ENCODE data around the gene RIN3.
"Not testable (repeated sequence)": the region's sequence is repeated elsewhere in the genome, so short reads cannot be mapped to it uniquely, and the experiment has no call there.

The RIN3 gene

GRCh38 chr14:92659765-92660561 is 146.4 kb downstream of the RIN3 start:
- no peak for DNase-seq (ENCODE audit: low read depth in 1 of 2, low spot score in 1 of 2)

GRCh38 chr14:92660571-92660970 is 147.0 kb downstream of the RIN3 start:
- no peak for DNase-seq (ENCODE audit: low read depth in 1 of 2, low spot score in 1 of 2)

DNA sequence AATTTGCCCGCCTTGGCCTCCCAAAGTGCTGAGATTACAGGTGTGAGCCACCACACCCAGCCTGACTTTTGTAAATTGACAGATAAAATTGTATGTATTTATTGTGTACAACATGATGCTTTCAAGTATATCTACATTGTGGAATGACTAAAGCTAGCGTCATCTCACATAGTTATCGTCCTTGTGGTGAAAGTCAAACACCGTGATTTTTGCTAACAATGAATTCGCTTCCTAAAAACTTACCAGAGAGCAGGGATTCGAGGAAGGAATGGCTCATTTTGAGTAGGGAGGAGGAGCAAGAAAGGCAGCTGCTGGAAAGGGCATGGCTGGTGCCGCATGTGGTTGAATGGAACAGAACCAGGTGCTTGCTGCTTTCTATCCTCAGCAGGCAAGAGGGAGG is 149.5 kb downstream of the RIN3 start:
- no peak for DNase-seq (ENCODE audit: low read depth in 1 of 2, low spot score in 1 of 2)

DNA sequence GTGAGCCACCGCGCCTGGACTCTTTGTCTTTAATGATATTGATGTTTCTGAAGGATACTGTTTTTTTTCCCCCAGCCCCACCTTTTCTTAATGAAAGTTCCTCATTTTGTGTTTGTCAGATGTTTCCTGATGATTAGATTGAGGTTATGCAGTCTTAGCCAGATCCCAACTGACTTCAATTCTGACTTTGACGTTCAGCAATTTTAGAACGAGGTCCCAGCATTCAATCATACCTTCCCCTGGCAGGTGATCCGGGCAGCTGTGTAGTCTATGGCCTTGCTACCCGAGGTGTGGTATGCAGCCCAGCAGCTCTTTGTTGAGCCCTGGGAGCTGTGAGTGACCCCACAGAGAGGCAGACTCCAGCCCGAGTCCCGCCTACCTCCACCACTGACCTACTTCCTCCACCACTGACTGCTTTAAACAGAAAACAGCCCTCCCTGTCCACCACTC is 152.1 kb downstream of the RIN3 start:
- no peak for DNase-seq (ENCODE audit: low read depth in 1 of 2, low spot score in 1 of 2)

- DNase-seq (ENCODE audit: low read depth in 1 of 2, low spot score in 1 of 2): no peak
Observed at GRCh38 chr14:92666251-92666650, 152.7 kb downstream of the RIN3 start.

- DNase-seq (ENCODE audit: low read depth in 1 of 2, low spot score in 1 of 2): no peak
Observed at GRCh38 chr14:92668276-92668973, 154.8 kb downstream of the RIN3 start.

GRCh38 chr14:92670160-92670559 is 156.6 kb downstream of the RIN3 start:
- no peak for DNase-seq (ENCODE audit: low read depth in 1 of 2, low spot score in 1 of 2)

- DNase-seq (ENCODE audit: low read depth in 1 of 2, low spot score in 1 of 2): no peak
Observed at GRCh38 chr14:92670643-92671366, 157.2 kb downstream of the RIN3 start.

- DNase-seq (ENCODE audit: low read depth in 1 of 2, low spot score in 1 of 2): no peak
Observed at GRCh38 chr14:92673601-92674150, 160.1 kb downstream of the RIN3 start.

DNA sequence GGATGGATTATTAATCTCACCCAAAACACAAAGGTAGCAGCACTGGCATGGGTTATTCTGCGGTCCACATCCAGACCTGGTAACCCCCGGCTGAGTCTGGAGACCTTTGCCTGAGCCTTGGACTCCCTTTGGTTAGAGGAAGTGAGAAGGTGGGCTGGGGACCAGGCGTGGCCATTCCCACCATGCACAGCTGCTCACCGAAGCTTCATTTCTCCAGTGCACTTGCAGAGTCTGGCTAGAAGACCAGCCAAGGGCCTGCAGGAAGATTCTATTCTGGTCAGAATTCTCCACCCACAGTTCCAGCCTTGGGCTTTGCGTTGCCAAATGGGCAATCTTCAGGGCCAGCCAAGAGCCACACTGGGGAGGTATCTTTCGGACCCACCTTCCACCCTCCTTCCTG is 161.8 kb downstream of the RIN3 start:
- DNase-seq (ENCODE audit: low read depth in 1 of 2, low spot score in 1 of 2): no peak

- no peak for DNase-seq (ENCODE audit: low read depth in 1 of 2, low spot score in 1 of 2)
Observed at GRCh38 chr14:92675976-92676375, 162.4 kb downstream of the RIN3 start.

- DNase-seq (ENCODE audit: low read depth in 1 of 2, low spot score in 1 of 2): no peak
Observed at GRCh38 chr14:92676403-92677086, 163.0 kb downstream of the RIN3 start.

DNA sequence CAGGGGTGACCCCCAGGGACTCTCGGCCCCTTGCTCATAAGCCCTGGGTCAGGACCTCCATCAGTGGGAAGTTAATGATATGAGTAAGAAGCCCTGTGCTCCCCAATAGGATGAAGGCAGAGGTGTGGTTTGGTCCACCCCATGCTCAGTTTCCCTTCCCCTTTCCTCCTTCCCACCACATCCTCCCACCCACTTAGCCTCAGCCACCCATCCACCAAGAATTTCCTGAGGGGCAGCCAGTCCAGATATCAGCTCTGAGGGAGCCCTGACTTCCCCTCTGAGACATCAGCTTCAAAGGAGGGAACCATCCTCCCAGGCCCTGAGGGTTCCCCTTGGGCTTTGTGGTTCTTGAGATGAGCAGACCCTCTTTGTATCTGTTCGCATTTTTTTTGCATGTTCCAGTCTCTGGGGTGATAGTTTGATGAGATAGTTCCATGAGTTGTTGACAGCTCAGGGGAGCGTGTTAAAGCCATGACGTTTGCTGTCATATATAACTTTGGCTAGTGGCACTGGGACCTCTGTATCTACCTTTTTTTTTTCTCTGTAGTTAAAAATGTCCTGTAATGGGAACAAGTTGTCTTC is 163.6 kb downstream of the RIN3 start:
- DNase-seq (ENCODE audit: low read depth in 1 of 2, low spot score in 1 of 2): no peak

GRCh38 chr14:92677955-92678354 is 164.4 kb downstream of the RIN3 start:
- no peak for DNase-seq (ENCODE audit: low read depth in 1 of 2, low spot score in 1 of 2)

- DNase-seq (ENCODE audit: low read depth in 1 of 2, low spot score in 1 of 2): no peak
Observed at GRCh38 chr14:92678766-92679165, 165.2 kb downstream of the RIN3 start.

DNA sequence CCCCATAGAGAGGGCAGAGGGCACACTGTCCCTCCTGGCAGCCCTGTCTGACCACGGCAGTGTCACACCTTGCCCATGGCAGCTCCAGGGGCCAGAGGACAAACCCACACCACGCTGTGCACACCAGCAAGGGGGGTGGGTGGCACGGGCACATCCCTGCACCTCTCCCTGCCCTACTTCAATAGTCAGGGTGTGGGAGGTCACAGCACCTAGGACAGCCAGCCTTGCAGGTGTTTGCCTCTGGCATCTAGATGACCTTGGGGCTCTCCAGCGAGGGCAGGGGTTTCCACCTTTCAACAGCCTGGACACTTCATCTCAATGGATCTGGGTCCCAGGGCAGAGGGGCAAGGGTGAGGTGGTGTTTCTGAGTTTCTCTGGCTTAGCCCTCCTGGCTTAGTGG is 165.7 kb downstream of the RIN3 start:
- no peak for DNase-seq (ENCODE audit: low read depth in 1 of 2, low spot score in 1 of 2)

DNA sequence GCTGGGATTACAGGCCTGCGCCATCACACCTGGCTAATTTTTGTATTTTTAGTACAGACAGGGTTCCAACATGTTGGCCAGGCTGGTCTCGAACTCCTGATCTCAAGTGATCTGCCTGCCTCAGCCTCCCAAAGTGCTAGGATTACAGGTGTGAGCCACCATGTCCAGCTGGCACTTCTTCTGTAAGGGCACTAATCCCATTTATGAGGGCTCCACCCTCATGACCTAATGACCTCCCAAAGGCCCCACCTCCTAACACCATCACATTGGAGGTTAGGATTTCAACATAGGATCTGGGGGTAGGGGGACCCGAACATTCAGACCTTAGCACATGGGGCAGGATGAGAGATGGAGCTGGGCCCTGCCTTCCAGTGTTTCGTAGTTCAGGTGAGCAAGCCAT is 166.7 kb downstream of the RIN3 start:
- DNase-seq (ENCODE audit: low read depth in 1 of 2, low spot score in 1 of 2): not testable (repeated sequence)

DNA sequence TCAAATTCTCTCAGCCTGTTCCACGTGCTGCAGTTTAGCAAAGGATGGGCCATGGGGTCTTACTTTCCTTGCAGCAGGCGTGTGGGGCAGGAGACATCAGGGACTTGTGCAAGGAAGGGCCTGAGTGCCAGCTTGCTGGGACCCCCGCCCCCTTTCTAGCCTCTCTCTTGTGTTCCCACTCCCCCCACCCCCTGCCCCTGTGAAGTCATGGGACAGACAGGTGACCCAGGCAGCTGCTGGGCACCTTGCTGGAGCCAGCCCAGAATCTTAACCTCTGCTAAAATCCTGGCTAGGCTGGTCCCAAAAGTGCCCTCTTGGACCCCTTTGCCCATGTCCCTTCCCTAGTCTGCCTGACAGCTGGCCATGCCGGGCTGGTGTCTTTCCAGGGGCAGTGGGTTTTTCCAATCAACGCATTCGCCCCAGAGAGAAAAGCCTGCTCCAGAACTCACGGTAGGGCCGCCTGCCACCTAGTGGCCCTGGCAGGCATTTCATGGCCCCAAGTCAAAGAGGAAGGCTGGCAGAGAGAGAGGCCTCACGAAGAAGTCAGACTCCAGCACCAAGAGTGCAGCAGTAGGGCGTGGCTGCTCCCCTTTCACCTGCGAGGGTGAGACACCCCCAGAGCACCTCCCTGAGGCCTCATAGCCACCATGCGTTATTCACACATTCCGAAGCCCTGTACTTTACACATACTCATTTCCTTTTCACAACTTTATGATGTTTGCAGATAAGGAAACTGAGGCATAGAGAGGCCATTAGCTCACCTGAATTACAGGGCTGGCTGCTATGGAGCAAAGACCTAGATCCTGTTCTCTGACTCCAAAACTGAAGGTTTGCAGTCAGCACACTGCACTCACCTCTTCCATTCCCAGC is 167.4 kb downstream of the RIN3 start:
- DNase-seq (ENCODE audit: low read depth in 1 of 2, low spot score in 1 of 2): peak; percentile 49 to 58

- no peak for DNase-seq (ENCODE audit: low read depth in 1 of 2, low spot score in 1 of 2)
Observed at GRCh38 chr14:92683041-92683440, 169.5 kb downstream of the RIN3 start.

All from activated T-helper 1 cell treated with anti-CD3 and anti-CD28 coated beads, Interleukin-2, amount 50 U/mL, for 16 hours (primary cell).